HEK293T (cell line): Measurements from ENCODE around the gene SIT1.

ENCODE experiments used
- SP1 ChIP-seq: fragments of 450-650 bp; IDR thresholded peaks from 2 replicates; pipeline ENCODE4 v1.6.1; 2017
- TARDBP ChIP-seq: fragments of 450-650 bp; IDR thresholded peaks from 2 replicates; pipeline ENCODE4 v1.6.1; 2016

- no peak for TF ChIP-seq TARDBP
- no peak for TF ChIP-seq SP1
These were observed 7.6 kb upstream of the SIT1 start, which contains the start of gene CCDC107 for GRCh38 chr9:35658137-35658967.
